ENCODE measurements around the gene CENPV. TPM values are rescaled to one million over a fixed set of nuclear protein-coding genes. Genes with fewer than 3 reads are reported as not detected.
A peak's percentile ranks its signal among the peaks of the same experiment; 100 is the strongest.

The CENPV gene
- total RNA-seq, 1 donor from 2014 or later: 17.3 TPM

DNA sequence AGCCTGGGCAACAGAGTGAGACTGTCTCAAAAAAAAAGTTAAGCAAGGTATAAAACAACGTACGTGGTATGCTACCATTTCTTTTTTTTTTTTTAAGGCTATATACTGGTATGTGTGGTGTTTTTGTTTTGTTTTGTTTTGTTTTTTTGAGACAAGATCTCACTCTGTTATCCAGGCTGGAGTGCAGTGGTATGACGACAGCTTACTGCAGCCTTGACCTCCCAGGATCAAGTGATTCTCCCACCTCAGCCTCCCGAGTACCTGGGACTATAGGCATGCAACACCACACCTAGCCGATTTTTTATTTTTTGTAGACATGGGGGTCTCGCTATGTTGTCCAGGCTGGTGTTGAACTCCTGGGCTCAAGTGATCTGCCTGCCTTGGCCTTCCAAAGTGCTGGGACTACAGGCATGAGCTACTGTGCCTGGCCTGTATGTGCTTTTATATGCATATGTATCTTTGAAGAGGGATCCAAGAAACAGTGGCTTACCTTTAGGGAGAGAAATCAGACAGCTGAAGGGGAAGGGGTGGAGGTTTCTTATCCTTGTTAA lies 6.5 kb downstream of the CENPV start:
- no peak for DNase-seq
- intact Hi-C loops (cut with DNase I): no loop called here

DNA sequence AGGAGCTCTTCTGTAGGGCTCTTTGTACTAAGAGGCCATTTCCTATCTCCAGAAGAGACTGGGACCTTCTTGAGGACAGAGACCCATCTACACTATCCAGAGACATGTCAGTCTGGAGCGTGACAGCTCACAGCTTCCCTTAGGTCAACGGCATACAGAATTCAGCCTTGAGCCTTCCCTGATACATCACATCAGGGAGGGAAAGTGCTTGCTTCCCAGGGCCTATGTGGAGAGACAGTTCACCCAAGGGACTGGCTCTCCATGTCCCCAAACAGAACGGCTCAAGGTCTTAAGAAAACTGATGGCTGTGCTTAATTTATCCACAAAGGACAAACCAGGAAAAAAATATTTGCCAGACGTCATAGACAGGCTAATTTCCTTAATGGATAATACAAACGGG lies 7.7 kb downstream of the CENPV start:
- Histone ChIP-seq H3K4me1 (no peaks in the 10 kb centered on the region), H3K4me3 (no peak overlapping the region), H3K9me3 (no peaks in the 10 kb centered on the region), H3K27me3 (ENCODE audit: low read depth) (no peaks in the 10 kb centered on the region), H3K36me3 (peaks cover 31% of the 10 kb centered on the region), H3K27ac (no peak overlapping the region)
- DNase-seq: no peak
- no peak for TF ChIP-seq CTCF (IDR thresholded peaks at IDR 0.05)
- intact Hi-C loops (cut with DNase I): no loop called here
- ATAC-seq: no peak

More for the DNA sequence above, 6.5 kb downstream of the CENPV start:
- peaks cover 4% of the 10 kb centered on the region for H3K4me1 ChIP-seq
- H3K9me3 ChIP-seq: no peaks in the 10 kb centered on the region
- no peak for ATAC-seq
- TF ChIP-seq CTCF (IDR thresholded peaks at IDR 0.05): no peak
- no peak overlapping the region for H3K4me3 ChIP-seq
- H3K27ac ChIP-seq: no peak overlapping the region
- H3K27me3 ChIP-seq (ENCODE audit: low read depth): no peaks in the 10 kb centered on the region
- H3K36me3 ChIP-seq: peaks cover 31% of the 10 kb centered on the region

GRCh38 chr17:16343569-16343968 lies 9.7 kb downstream of the CENPV start:
- no peaks in the 10 kb centered on the region for H3K9me3 ChIP-seq
- intact Hi-C loops (cut with DNase I): no loop called here
- no peaks in the 10 kb centered on the region for H3K27me3 ChIP-seq (ENCODE audit: low read depth)
- H3K4me3 ChIP-seq: no peak overlapping the region
- TF ChIP-seq CTCF (IDR thresholded peaks at IDR 0.05): no peak
- ATAC-seq: no peak
- peaks cover 21% of the 10 kb centered on the region for H3K36me3 ChIP-seq
- no peak for DNase-seq
- H3K4me1 ChIP-seq: no peaks in the 10 kb centered on the region
- H3K27ac ChIP-seq: no peak overlapping the region

GRCh38 chr17:16342979-16343378 lies 10.3 kb downstream of the CENPV start:
- Histone ChIP-seq H3K36me3 (peaks cover 17% of the 10 kb centered on the region), H3K9me3 (no peaks in the 10 kb centered on the region), H3K27ac (no peak overlapping the region), H3K27me3 (ENCODE audit: low read depth) (no peaks in the 10 kb centered on the region), H3K4me3 (no peak overlapping the region), H3K4me1 (no peaks in the 10 kb centered on the region)
- intact Hi-C loops (cut with DNase I): no loop called here
- no peak for TF ChIP-seq CTCF (IDR thresholded peaks at IDR 0.05)
- DNase-seq (no peak), ATAC-seq (peak in 1 of 2 donors; percentile 29)

GRCh38 chr17:16339959-16340358 lies 13.3 kb downstream of the CENPV start:
- Histone ChIP-seq H3K36me3 (peaks cover 17% of the 10 kb centered on the region), H3K4me3 (no peak overlapping the region), H3K4me1 (no peaks in the 10 kb centered on the region), H3K27ac (no peak overlapping the region), H3K9me3 (no peaks in the 10 kb centered on the region), H3K27me3 (ENCODE audit: low read depth) (no peaks in the 10 kb centered on the region)
- DNase-seq (no peak), ATAC-seq (no peak)
- TF ChIP-seq CTCF (IDR thresholded peaks at IDR 0.05): no peak
- intact Hi-C loops (cut with DNase I): no loop called here

All from lower lobe of right lung (tissue), 2 donors.